AG09319 (cell line): ENCODE results near the gene CPVL.

Experiments
- DNase-seq: peaks from one replicate; pipeline ENCODE4 v3.0.0-alpha.2; 2010; ENCODE audit warnings: low read depth; ENCODE audit errors: extremely low read depth
- TF ChIP-seq, protein P1 (sequence below): IDR thresholded peaks from 2 replicates; pipeline ENCODE4 v1.5.1; 2011; ENCODE audit warnings: low read depth, mild to moderate bottlenecking, inconsistent platforms, low read length, moderate library complexity

Gene CPVL

DNA sequence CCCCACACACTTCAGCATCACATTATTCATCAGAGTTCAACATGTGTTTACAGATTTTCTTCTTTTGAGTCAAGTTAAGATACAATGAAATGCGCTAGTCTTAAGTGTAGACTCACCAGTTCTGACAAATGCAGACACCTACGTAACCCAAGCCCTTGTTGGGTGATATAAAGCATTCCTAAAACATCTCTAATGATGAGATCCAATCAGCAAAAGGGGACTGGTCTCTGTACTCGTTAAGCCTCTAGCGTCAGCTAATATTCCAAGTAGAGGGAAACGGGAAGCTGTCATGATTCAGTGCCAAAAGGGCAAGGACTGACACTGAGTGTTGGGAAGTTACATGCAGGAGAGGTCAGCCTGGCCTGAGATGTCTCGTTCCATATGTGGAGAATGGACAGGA is 149.5 kb downstream of the CPVL start:
- TF ChIP-seq, protein P1, sequence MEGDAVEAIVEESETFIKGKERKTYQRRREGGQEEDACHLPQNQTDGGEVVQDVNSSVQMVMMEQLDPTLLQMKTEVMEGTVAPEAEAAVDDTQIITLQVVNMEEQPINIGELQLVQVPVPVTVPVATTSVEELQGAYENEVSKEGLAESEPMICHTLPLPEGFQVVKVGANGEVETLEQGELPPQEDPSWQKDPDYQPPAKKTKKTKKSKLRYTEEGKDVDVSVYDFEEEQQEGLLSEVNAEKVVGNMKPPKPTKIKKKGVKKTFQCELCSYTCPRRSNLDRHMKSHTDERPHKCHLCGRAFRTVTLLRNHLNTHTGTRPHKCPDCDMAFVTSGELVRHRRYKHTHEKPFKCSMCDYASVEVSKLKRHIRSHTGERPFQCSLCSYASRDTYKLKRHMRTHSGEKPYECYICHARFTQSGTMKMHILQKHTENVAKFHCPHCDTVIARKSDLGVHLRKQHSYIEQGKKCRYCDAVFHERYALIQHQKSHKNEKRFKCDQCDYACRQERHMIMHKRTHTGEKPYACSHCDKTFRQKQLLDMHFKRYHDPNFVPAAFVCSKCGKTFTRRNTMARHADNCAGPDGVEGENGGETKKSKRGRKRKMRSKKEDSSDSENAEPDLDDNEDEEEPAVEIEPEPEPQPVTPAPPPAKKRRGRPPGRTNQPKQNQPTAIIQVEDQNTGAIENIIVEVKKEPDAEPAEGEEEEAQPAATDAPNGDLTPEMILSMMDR, result no peak
- DNase-seq, result no peak

DNA sequence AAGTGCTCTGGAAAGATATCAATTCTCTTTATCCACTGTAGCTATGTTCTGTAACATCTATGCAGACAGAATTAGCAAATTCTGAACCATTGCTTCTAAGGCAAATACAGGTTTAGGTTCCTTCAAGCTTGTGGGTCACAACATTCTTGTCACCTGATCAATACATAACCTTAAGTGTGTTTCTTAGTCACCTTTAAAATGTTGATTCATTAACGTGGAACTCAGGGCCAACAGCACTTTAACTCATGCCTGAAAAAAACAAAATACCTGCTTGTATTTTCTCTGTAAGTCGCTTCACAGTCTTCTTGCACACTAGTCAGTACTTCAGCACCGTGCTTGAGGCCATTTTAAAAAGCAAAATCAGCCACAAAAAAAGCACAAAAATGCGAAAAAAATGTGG is 153.0 kb downstream of the CPVL start:
- no peak for DNase-seq
- TF ChIP-seq, protein P1, result no peak

DNA sequence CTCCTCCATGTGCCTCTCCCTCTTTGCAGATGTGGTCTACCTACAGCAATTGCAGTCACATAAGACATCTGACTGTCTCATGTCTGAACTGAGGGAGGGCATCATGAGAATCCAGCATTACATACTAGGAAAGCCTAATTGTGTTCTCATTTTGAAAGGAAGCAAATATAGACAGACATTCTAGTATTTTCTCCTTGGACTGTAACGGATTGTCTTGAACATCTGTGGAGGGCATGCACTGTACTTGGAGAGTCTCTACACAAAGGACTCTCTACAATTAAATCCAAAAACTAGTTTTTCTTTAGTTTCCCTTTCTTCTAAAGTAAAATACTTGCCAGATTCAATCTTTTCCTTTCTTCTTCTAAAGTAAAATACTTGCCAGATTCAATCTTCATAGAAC is 153.5 kb downstream of the CPVL start:
- TF ChIP-seq, protein P1, result no peak
- DNase-seq, result no peak

DNA sequence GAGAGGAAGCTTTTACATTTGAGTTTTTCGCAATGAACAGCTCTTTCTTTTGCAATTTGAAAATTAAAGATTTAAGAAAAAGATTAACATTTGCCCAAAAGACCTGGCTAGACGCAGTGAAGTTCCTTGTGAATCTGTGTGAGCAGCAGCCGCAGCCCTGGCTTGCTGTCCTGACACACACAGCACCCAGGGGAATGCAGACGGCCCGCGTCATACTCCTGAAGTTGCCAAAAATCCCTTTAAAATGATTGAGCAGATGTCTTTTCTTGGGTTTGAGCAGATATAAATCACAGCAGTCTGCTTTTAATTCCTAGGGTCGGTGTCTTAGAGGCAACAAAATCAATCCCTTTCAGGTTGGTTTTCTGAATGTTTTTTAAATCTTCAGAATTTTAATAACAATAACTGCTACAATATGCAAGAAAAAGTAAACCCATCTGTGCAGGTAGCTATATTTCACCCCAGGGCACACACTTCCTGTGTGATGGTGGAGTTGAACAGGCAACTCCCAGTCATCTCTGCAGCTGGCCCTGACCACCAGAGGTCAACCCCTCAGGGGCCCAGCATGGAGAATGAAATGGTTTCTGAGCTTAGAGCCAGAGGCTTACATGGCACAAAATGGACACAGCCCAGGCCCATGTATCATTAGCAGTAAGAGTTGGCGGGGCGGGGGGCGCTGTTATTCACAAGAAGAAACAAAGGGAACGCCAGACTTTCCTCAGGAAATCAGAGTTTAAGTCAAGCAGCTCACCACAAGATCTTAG is 156.0 kb downstream of the CPVL start:
- TF ChIP-seq, protein P1, result no peak
- DNase-seq, result no peak

DNA sequence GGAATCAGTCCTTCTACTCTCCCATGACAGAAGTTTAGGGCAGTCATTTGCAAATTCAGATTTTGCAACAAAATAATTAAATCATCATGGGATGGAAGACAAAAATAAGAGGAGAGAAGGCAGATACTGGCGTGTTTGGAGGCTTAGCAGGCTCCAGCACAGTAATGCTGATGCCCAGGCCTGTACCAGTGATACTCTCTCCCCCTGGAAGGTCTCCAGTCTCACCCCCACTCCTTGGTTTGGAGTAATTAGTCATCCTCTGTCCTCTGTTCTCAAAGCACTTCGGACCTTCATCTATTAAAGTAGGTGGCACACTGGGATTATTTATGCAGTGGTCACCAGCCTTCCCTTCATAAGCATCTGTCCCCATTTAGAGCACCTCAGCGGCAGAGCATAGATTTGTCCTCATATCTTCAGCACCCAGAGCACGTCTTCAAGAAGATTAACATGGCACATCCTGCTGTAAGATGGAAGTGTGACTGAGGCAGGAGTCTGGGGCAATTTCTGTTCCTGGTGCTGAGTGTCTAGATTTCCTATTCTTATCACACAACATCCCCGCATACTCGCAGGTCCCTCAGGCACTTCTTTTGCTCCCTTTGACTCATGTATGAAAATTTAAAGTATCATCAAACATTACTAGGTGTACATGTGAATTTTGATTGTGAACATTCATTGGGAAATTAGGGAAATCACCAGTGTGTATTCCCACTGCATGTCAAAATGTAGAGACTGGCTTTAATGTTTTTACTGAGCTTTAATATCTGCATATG is 156.9 kb downstream of the CPVL start:
- TF ChIP-seq, protein P1, result no peak
- no peak for DNase-seq

DNA sequence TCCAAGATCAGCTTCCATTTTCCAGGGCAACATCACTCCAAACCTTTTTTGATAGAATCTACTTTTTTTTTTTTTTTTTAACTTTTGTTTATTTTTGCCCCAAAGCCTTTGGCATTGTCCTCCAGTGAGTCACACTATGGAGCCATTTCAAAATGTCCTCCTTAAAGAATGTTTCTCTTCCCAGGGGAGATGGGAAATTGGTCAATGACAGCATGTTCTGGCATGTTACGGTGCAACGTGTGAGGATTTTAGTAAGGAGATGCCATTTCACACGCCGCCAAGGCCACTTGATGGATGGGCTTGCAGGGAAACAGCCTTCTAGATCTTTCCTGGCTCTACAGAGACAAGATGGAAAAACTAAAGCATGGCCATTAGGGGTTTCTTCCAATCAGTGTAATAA is 157.5 kb downstream of the CPVL start:
- peak; percentile 81 for DNase-seq
- TF ChIP-seq, protein P1, result no peak

DNA sequence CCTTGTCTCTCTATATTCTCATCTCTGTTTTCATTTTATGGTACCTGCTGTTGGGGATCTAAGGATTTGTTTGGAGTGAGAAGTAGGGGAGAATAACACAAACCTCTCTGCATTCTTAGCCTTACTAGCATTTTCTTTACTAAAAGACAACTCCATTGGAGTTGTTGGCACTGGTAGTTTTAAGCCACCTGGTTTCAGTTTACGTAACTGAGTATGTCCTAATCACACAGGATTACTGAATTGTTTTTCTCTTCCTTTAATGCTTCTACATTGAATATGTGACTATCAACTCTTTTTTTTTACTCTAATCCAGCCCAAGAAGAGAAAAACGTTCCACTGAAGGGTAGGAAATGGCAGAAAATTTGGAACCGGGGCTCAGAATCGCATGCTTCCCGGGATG is 158.2 kb downstream of the CPVL start:
- no peak for DNase-seq
- TF ChIP-seq, protein P1, result no peak
